GM20431 (cell line): Measurements from ENCODE around the gene NAA25.

ENCODE experiments used
- in situ Hi-C: fragments of 300-500 bp; cut with MseI, MboI; formaldehyde crosslinking; loops from one replicate; pipeline ENCODE4 v1.15.0; 2020; ENCODE audit warnings: low sequenced_read_pairs; ENCODE audit not compliant: unreplicated experiment

The NAA25 gene

GRCh38 chr12:112108202-112109079 is at the start of gene NAA25:
Gene NAA25, minus strand, starts transcription at chr12:112108783. Its CDS starts 10 bp downstream, at chr12:112108773.
- in situ Hi-C loops = no loop called here

GRCh38 chr12:112153893-112154219 is 45.3 kb upstream of the NAA25 start:
- in situ Hi-C loops = no loop called here

GRCh38 chr12:112153181-112153892 is 44.8 kb upstream of the NAA25 start:
- in situ Hi-C loops = no loop called here

GRCh38 chr12:112151766-112152541 is 43.4 kb upstream of the NAA25 start:
- in situ Hi-C loops = no loop called here

- in situ Hi-C loops = no loop called here
Measured at GRCh38 chr12:112149596-112149995, 41.0 kb upstream of the NAA25 start.

- in situ Hi-C loops = no loop called here
Measured at GRCh38 chr12:112148031-112148513, 39.5 kb upstream of the NAA25 start.

GRCh38 chr12:112146123-112146522 is 37.5 kb upstream of the NAA25 start:
- in situ Hi-C loops = no loop called here

GRCh38 chr12:112140728-112141127 is 32.1 kb upstream of the NAA25 start:
- in situ Hi-C loops = no loop called here

GRCh38 chr12:112134731-112135130 is 26.1 kb upstream of the NAA25 start:
- in situ Hi-C loops = no loop called here

- in situ Hi-C loops = no loop called here
Measured at GRCh38 chr12:112133418-112133817, 24.8 kb upstream of the NAA25 start.

GRCh38 chr12:112131686-112132085 is 23.1 kb upstream of the NAA25 start:
- in situ Hi-C loops = no loop called here

- in situ Hi-C loops = no loop called here
Measured at GRCh38 chr12:112130441-112130998, 21.9 kb upstream of the NAA25 start.

GRCh38 chr12:112126911-112127310 is 18.3 kb upstream of the NAA25 start:
- in situ Hi-C loops = no loop called here

GRCh38 chr12:112126000-112126438 is 17.4 kb upstream of the NAA25 start:
- in situ Hi-C loops = no loop called here

- in situ Hi-C loops = no loop called here
Measured at GRCh38 chr12:112125250-112125999, 16.8 kb upstream of the NAA25 start, which contains the start of gene TRAFD1. Gene TRAFD1, plus strand, starts transcription at chr12:112125560. Its CDS starts 4,963 bp downstream, at chr12:112130523.

- in situ Hi-C loops = no loop called here
Measured at GRCh38 chr12:112124918-112125249, 16.3 kb upstream of the NAA25 start.

GRCh38 chr12:112122823-112123690 is 14.5 kb upstream of the NAA25 start:
- in situ Hi-C loops = no loop called here

GRCh38 chr12:112121780-112122565 is 13.4 kb upstream of the NAA25 start:
- in situ Hi-C loops = no loop called here
